IgD-negative memory B cell (primary cell): ENCODE measurements around the gene MAP2K2. TPM values are rescaled to one million over a fixed set of nuclear protein-coding genes. Genes with fewer than 3 reads are reported as not detected.

Experiments
- H3K27ac Mint-ChIP-seq, 3 donors: one replicate each; pipeline ENCODE4 v1.8.0; 2020 to 2022; ENCODE audit warnings: mild to moderate bottlenecking in 3 of 3, mixed read lengths in 3 of 3, moderate library complexity in 1 of 3
- H3K27me3 Mint-ChIP-seq: one replicate; pipeline ENCODE4 v1.8.0; 2021; ENCODE audit warnings: mixed read lengths
- H3K36me3 Mint-ChIP-seq: one replicate; pipeline ENCODE4 v1.8.0; 2020; ENCODE audit warnings: mild to moderate bottlenecking, mixed read lengths
- H3K4me1 Mint-ChIP-seq, 3 donors: one replicate each; pipeline ENCODE4 v1.8.0; 2020 to 2022; ENCODE audit warnings: mixed read lengths in 3 of 3, mild to moderate bottlenecking in 1 of 3
- H3K4me3 Mint-ChIP-seq, 4 donors: one replicate each; pipeline ENCODE4 v1.8.0; 2020 to 2022; ENCODE audit warnings: mild to moderate bottlenecking in 4 of 4, mixed read lengths in 4 of 4, moderate library complexity in 3 of 4
- H3K9me3 Mint-ChIP-seq, 3 donors: one replicate each; pipeline ENCODE4 v1.8.0; 2020 to 2021; ENCODE audit warnings: mixed read lengths in 3 of 3, mild to moderate bottlenecking in 1 of 3
- polyA plus RNA-seq: library from polyadenylated mRNA; unstranded; fragments of 300-500 nt; fragmentation: Illumina TruSeq; gene quantifications from one replicate; pipeline ENCODE4 v1.2.3, GENCODE V29; 2021

The MAP2K2 gene
- polyA plus RNA-seq, 1 donor from 2014 or later, result 69.1 TPM

DNA sequence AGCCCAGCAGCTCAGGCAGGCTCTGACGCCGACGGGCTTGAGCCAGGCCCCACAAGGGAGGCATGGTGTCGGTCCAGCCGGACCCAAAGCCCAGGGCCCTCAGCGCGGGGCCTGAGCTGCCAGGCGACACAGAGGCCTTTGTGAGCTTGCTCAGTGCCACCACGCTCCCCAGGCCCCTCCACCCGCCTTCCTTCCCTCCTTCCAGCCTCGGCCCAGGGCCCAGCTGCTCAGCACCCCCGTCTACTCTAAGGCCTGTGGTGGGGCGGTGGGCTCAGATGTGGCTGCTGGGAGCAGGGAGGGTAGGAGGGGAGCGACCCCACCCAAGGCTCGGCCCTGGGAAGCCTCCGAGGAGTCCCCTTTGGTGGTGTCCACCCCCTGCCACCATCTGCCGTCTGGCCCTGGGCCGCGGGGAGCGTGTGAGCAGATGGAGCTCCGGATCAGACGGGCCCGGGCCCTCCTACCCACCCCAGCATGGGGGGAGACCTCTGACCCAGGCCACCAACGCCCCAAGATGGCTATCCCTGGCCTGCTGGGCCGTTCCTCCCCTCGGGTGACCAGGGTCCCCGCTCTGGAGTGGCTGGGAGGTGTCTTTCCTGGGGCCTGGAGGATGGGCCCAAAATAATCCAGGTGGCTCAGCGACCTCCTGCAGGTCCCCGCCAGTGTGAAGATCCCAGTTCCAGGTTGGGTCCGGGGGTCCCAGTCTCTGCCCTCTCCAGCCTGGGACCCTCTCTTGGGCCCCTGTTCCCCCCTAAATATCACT is 65.0 kb downstream of the MAP2K2 start:
- Mint-ChIP-seq H3K4me3 (peak overlapping the region; percentile 54 to 84 (median 76)), H3K27ac (peak overlapping the region; percentile 69 to 95 (median 86)), H3K4me1 (peaks cover 13 to 18% (median 14%) of the 10 kb centered on the region in 3 donors), H3K36me3 (peaks cover 2% of the 10 kb centered on the region), H3K9me3 (no peaks in the 10 kb centered on the region), H3K27me3 (no peaks in the 10 kb centered on the region)

- Mint-ChIP-seq H3K4me3 (peak overlapping the region in 3 of 4 donors; percentile 57 to 85 (median 78)), H3K36me3 (peaks cover 5% of the 10 kb centered on the region), H3K9me3 (no peaks in the 10 kb centered on the region), H3K4me1 (peaks cover 8 to 22% (median 18%) of the 10 kb centered on the region in 3 donors), H3K27me3 (no peaks in the 10 kb centered on the region), H3K27ac (peak overlapping the region; percentile 82 to 94 (median 90))
Observed at GRCh38 chr19:4057931-4058692, 65.8 kb downstream of the MAP2K2 start.

- H3K27ac Mint-ChIP-seq, result peak overlapping the region in 2 of 3 donors; percentile 71 to 82
- H3K4me1 Mint-ChIP-seq, result peaks cover 10 to 26% (median 22%) of the 10 kb centered on the region in 3 donors
- H3K36me3 Mint-ChIP-seq, result peaks cover 5% of the 10 kb centered on the region
- H3K4me3 Mint-ChIP-seq, result no peak overlapping the region
- H3K9me3 Mint-ChIP-seq, result no peaks in the 10 kb centered on the region
- no peaks in the 10 kb centered on the region for H3K27me3 Mint-ChIP-seq
Observed at GRCh38 chr19:4055209-4055552, 68.7 kb downstream of the MAP2K2 start.

DNA sequence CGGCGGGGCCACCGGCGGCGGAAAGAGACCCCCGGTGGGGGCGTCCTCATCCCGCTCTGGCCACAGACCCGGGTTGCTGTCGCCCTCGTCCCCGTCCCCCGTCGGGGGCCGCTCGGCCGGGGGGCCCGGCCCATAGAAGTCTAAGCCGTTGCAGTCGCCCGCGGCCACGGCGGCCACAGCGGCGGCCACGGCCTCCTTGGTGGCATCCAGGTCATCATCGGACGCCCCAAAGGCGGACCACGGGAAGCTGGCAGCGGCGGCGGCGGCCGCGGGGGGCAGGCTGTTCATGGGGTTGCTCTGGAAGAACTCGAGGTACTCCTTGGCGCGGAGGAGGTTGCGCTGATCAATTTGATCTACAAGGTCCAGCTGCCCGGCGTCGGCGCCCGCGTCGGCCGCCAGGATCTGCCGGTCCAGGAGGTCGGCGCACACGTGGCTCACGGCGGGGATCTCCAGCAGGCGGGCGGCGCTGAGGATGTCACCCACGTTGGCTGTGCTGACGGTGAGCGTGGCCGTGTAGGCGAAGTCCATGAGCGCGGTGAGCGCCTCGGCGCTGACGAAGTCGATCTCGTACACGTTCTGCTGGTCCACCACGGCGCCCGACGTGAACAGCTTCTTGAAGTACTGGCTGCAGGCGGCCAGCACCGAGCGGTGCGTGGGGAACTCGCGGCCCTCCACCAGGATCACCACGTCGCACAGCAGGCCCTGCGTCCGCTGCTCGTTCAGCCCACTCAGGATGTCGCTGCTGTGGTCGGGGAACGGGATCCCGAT is 69.3 kb downstream of the MAP2K2 start:
- Mint-ChIP-seq H3K4me1 (peaks cover 8 to 28% (median 25%) of the 10 kb centered on the region in 3 donors), H3K4me3 (no peak overlapping the region), H3K36me3 (peaks cover 5% of the 10 kb centered on the region), H3K27ac (no peak overlapping the region), H3K9me3 (no peaks in the 10 kb centered on the region), H3K27me3 (no peaks in the 10 kb centered on the region)

DNA sequence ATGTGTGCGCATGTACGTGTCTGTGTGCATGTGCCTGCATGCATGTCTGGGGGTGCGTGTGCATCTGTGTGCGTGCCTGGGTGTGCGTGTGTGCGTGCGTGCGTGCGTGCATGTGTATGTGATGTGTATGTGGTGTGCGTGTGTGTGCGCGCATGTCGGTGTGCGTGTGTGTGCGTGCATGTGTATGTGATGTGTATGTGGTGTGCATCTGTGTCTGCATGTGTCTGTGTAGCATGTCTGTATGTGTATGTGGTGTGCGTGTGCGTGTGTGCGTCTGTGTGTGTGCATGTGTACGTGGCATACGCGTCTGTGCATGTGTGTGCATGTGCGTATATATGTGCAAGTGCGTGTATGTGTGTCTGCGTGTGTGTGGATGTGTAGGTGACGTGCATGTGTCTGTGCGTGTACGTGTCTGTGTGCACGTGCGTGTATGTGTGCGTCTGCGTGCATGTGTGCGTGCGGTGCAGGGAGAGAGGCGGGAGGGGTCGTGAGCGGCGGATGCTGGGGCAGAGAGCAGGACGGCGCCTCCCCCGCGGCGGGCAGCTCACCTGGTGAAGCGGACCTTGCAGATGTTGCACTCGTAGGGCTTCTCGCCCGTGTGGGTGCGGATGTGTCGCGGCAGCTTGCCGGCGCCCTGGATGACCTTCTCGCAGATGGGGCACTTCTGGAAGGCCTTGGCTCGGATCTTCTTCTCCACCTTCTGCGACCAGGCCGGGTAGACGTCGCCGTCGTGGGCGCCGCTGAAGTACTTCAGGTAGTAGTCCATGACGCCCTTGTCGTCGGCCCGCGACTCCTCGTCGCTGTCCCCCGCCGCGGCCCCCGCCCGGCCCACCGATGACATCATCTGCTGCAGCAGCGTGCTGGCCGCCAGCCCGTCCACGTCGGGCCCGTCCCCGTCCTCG is 70.2 kb downstream of the MAP2K2 start:
- Mint-ChIP-seq H3K9me3 (no peaks in the 10 kb centered on the region), H3K27ac (peak overlapping the region; percentile 2 to 85 (median 78)), H3K4me1 (peaks cover 8 to 29% (median 26%) of the 10 kb centered on the region in 3 donors), H3K4me3 (peak overlapping the region; percentile 30 to 74 (median 65)), H3K27me3 (no peaks in the 10 kb centered on the region), H3K36me3 (peaks cover 5% of the 10 kb centered on the region)

- no peaks in the 10 kb centered on the region for H3K27me3 Mint-ChIP-seq
- H3K4me3 Mint-ChIP-seq, result peak overlapping the region; percentile 30 to 88 (median 67)
- peak overlapping the region; percentile 2 to 78 (median 59) for H3K27ac Mint-ChIP-seq
- H3K9me3 Mint-ChIP-seq, result no peaks in the 10 kb centered on the region
- peaks cover 5% of the 10 kb centered on the region for H3K36me3 Mint-ChIP-seq
- peaks cover 8 to 29% (median 26%) of the 10 kb centered on the region in 3 donors for H3K4me1 Mint-ChIP-seq
Observed at GRCh38 chr19:4052993-4053422, 70.9 kb downstream of the MAP2K2 start.

DNA sequence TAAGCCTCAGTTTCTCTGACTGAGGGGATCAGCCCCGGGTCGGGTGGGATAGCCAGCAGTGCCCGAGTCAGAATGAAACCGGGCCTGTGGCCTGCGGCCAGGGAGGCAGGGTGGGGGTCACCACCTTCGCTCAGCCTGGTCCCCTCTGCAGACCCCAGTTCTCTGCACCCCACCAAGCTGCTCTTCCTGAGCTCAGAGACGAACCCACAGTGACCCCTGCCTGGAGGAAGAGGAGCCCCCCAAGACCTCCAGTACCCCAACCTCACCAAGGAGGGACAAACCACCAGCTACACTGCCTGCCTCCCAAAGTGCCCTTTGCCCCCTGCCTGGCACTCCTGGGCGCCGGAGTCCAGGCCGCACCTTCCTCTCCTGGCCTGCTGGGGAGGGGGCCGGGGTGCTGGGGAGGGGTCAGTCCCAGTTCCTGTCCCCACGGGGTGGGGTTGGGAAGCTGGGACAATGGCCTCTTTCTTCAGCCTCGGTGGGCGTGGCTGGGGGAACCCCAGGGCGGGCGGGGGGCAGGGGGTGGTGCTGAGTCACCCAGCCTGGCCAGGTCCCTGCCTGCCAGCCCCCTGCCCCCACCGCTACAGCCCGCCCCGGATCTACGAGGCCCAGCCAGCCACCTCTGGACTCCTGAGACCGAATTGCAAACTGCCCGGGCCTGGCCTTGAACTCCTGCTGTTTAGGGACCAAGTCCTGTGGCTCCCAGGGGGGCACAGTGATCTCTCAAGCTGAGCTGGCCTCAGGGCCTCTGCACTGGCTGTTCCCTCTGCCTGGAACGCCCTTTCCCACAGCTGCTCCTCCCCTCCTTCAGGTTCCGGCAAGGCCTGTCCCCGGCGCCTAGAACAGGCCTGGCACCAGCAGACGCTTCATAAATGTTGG is 71.6 kb downstream of the MAP2K2 start:
- Mint-ChIP-seq H3K27me3 (no peaks in the 10 kb centered on the region), H3K9me3 (no peaks in the 10 kb centered on the region), H3K4me1 (peaks cover 8 to 27% (median 23%) of the 10 kb centered on the region in 3 donors), H3K27ac (peak overlapping the region; percentile 59 to 82 (median 78)), H3K4me3 (peak overlapping the region; percentile 30 to 88 (median 65)), H3K36me3 (peaks cover 5% of the 10 kb centered on the region)

- H3K9me3 Mint-ChIP-seq, result no peaks in the 10 kb centered on the region
- no peaks in the 10 kb centered on the region for H3K27me3 Mint-ChIP-seq
- H3K27ac Mint-ChIP-seq, result peak overlapping the region; percentile 82 to 93 (median 85)
- peak overlapping the region in 2 of 4 donors; percentile 68 to 73 for H3K4me3 Mint-ChIP-seq
- H3K36me3 Mint-ChIP-seq, result peaks cover 5% of the 10 kb centered on the region
- H3K4me1 Mint-ChIP-seq, result peaks cover 8 to 27% (median 22%) of the 10 kb centered on the region in 3 donors
Observed at GRCh38 chr19:4051175-4052101, 72.5 kb downstream of the MAP2K2 start.

DNA sequence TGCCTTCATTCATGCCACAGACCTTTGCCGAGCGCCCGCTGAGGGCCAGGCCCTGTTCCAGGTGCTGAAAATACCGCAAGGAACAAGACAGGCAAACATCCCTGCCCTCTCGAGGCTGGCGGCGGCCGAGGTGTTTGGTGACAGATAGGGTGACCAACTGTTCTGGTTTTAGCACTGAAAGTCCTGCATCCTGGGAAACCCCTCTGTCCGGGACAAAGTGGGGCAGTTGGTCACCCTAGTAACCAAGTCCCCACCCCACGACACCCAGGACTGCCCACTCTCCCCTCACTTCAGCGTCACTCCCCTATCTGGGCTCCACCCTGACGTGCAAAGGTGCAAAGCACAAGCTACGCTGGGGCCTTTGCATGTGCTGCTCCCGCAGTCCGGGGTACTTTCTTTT is 74.5 kb downstream of the MAP2K2 start:
- no peaks in the 10 kb centered on the region for H3K9me3 Mint-ChIP-seq
- peak overlapping the region in 2 of 3 donors; percentile 39 to 74 for H3K27ac Mint-ChIP-seq
- no peaks in the 10 kb centered on the region for H3K27me3 Mint-ChIP-seq
- H3K36me3 Mint-ChIP-seq, result peaks cover 5% of the 10 kb centered on the region
- H3K4me1 Mint-ChIP-seq, result peaks cover 5 to 23% (median 22%) of the 10 kb centered on the region in 3 donors
- no peak overlapping the region for H3K4me3 Mint-ChIP-seq

- Mint-ChIP-seq H3K4me1 (peaks cover 5 to 13% (median 11%) of the 10 kb centered on the region in 3 donors), H3K27me3 (no peaks in the 10 kb centered on the region), H3K4me3 (no peak overlapping the region), H3K9me3 (no peaks in the 10 kb centered on the region), H3K27ac (no peak overlapping the region), H3K36me3 (no peaks in the 10 kb centered on the region)
Observed at GRCh38 chr19:4046946-4047683, 76.8 kb downstream of the MAP2K2 start.

GRCh38 chr19:4046362-4046691 is 77.6 kb downstream of the MAP2K2 start:
- Mint-ChIP-seq H3K27ac (peak overlapping the region in 2 of 3 donors; percentile 10 to 25), H3K4me1 (peaks cover 5 to 11% (median 11%) of the 10 kb centered on the region in 3 donors), H3K27me3 (no peaks in the 10 kb centered on the region), H3K36me3 (no peaks in the 10 kb centered on the region), H3K9me3 (no peaks in the 10 kb centered on the region), H3K4me3 (peak overlapping the region in 1 of 4 donors; percentile 23)
